ENCODE measurements around the gene MATR3.
A peak's percentile ranks its signal among the peaks of the same experiment; 100 is the strongest.

DNA sequence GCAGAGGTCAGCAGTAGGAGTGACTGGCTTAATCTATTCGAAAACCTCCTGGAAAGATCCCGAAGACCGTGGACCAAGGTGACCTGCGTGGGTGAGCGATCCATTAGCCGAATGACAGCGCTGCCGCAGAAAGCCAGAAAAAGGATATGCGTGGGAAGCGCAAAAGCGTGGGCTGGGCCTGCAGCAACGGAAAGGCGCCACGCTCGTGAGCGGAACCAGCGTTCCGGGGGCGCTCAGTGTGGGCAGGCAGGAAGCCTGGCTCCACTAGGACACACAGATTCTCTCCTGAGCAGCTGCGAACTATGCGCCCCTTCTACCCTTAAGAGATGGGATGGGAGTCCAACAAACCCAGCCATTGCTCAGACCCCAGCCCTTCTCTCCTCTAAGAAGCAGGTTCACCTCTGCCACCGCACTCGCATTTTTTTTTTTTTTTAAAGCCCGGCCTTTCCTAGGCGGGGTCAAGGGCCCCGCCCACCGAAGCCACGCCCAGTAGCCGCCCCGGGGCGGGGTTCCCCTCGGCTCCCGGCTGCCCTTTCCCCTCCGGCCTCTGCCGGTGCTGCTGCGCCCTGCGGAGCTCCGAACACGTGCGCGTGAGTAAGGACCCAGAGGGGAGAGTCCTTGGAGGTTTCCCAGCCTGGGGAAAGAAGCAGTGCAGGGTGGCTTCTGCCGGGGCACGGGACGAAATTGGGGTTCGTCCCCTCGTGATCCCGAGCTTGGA is 19.8 kb upstream of the MATR3 start:
- TF ChIP-seq POLR2A (IDR thresholded peaks at IDR 0.05) (peak in 1 of 4 donors; percentile 58), CTCF (IDR thresholded peaks at IDR 0.05) (peak in 3 of 6 experiments; percentile 15 to 23 (median 22))
